OCI-M2 (cell line): ENCODE results near the gene PRR20E.
"Not testable (repeated sequence)": the region's sequence is repeated elsewhere in the genome, so short reads cannot be mapped to it uniquely, and the experiment has no call there.

Source experiments
- DNase-seq: peaks from one replicate; lab custom pipeline; 2025; ENCODE audit not compliant: unreplicated experiment; lab: John Stamatoyannopoulos, UW

Gene PRR20E

GRCh38 chr13:57166897-57167296 lies at the start of gene PRR20E:
Gene PRR20E (plus strand): TSS chr13:57167197. CDS start chr13:57167584, 387 bp downstream.
- not testable (repeated sequence) for DNase-seq

DNA sequence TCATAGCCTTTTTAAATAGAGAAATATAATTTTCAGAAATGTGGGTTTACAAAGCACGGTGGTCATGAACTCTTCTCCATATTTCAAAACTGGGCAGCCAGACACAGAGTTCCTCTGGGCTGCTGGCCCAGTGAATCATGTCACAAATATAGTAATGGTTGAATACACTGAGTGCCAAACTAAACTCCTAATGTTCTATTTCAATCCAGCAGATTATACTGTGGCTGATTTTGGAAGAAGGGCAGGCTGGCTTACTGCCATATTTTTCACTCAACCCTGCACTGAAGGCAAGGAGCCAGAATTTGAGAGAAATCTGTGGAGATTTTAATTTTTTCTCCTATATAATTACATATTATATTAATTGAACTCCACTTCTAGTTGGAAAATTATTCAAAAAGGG lies 43.3 kb upstream of the PRR20E start:
- DNase-seq: no peak

DNA sequence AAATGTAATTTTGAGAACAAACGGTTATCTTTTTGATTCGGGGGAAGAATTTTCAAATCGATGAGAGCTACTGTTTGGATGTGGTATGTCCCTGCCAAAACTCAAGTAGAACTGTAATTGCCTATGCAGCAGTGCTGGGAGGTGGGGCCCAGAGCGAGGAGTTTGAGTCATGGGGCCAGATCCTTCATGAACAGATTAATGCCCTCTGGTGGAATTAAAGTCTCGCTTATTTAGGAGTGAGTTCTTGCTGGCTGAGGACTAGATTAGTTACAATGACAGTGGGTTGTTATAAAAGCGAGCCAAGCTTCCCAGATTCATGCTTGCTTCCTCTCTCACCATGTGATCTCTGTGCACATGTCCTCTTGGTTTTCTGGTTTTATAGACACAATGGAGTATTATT lies 38.1 kb upstream of the PRR20E start:
- no peak for DNase-seq

- no peak for DNase-seq
Observed at GRCh38 chr13:57136093-57136492, 30.9 kb upstream of the PRR20E start.

DNA sequence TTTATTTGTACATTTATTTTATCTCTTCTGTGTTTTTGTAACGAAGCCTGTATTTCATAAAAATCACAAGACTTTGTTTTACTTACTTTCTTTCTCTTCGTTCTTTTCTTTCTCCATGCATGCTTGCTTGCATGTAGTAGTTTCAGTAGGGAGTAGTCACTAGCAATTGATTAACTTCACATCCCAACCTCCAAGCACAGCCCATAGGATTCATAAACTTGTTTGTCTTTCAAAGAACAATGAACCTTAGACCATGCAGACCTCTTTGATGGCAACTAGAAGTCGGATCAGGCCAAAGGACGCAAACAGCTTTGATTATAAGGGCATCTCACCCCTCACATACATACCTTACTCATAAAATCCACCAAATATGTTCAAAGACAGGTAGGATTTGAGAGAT lies 29.4 kb upstream of the PRR20E start:
- DNase-seq: no peak

GRCh38 chr13:57138988-57139387 lies 28.0 kb upstream of the PRR20E start:
- DNase-seq: no peak

- DNase-seq: not testable (repeated sequence)
Observed at GRCh38 chr13:57139781-57140180, 27.2 kb upstream of the PRR20E start.

DNA sequence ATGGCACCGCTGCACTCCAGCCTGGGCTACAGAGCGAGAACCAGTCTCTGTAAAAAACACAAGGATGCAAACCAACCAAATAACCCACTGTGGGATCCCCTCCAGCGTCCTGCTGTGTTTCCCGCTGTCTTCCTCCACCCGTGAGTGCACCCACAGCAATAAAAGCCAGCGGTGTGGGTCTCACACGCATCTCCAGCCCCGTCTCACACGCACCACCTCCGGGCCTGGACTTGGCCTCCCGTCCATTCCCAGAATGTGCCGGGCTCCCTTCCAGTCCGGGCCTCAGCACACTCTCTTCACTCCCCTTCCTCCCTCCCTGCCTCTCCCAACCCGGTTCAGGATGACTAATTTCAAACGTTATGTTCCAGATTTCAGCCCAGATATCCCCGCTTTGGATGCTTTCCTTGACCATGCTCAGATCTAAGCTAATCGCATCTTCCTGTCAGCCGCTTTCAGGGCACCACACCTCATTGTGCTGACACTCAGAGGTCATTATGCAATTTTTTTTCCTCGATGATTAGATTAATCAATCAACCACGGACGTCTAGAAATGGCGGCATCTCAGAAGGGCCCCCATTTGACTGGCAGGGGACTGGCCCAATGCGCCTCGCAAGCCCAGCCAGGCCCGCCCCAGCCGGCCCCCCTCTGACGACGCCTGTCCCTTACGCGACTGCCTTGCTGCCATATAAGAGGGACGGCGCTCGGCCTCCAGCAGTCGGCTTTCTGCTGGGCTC lies 26.6 kb upstream of the PRR20E start, which contains the start of gene PRR20A:
Gene PRR20A (plus strand): TSS at position 684 of the 734 bp plus-strand sequence. CDS start 387 bp downstream, outside the sequence.
- DNase-seq: not testable (repeated sequence)

DNA sequence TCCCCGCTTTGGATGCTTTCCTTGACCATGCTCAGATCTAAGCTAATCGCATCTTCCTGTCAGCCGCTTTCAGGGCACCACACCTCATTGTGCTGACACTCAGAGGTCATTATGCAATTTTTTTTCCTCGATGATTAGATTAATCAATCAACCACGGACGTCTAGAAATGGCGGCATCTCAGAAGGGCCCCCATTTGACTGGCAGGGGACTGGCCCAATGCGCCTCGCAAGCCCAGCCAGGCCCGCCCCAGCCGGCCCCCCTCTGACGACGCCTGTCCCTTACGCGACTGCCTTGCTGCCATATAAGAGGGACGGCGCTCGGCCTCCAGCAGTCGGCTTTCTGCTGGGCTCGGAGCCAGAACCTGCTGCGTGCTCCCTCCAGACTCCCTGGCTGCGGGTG lies 19.8 kb upstream of the PRR20E start, which contains the start of gene PRR20B:
Gene PRR20B (plus strand): TSS at position 301 of the 400 bp plus-strand sequence. CDS start 387 bp downstream, outside the sequence.
- not testable (repeated sequence) for DNase-seq

- not testable (repeated sequence) for DNase-seq
Observed at GRCh38 chr13:57148106-57148505, 18.9 kb upstream of the PRR20E start.

- not testable (repeated sequence) for DNase-seq
Observed at GRCh38 chr13:57153761-57154160, 13.2 kb upstream of the PRR20E start, which contains the start of gene PRR20C. Gene PRR20C (plus strand): TSS chr13:57154061. CDS start chr13:57154448, 387 bp downstream.

DNA sequence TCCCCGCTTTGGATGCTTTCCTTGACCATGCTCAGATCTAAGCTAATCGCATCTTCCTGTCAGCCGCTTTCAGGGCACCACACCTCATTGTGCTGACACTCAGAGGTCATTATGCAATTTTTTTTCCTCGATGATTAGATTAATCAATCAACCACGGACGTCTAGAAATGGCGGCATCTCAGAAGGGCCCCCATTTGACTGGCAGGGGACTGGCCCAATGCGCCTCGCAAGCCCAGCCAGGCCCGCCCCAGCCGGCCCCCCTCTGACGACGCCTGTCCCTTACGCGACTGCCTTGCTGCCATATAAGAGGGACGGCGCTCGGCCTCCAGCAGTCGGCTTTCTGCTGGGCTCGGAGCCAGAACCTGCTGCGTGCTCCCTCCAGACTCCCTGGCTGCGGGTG lies 6.7 kb upstream of the PRR20E start, which contains the start of gene PRR20D:
Gene PRR20D (plus strand): TSS at position 301 of the 400 bp plus-strand sequence. CDS start 387 bp downstream, outside the sequence.
- DNase-seq: not testable (repeated sequence)

DNA sequence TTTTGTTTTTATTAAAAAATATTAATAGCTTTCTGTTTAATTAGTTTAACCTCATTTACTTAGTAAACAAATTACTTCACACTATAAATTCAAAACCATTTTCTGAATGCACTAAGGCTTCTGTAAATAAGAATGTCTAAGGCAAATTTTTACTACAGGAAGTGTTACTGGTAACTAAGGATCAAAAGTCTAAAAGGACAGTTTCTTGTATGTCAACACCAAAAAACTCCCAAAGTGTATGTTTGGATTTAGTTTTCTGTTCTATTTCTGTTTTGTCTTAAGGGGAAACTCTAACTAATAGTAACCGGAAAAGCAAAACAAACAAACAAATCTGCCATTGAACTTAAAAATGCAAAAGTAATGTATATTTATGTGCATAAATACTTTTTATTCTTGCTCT lies 24.7 kb downstream of the PRR20E start:
- DNase-seq: no peak

DNA sequence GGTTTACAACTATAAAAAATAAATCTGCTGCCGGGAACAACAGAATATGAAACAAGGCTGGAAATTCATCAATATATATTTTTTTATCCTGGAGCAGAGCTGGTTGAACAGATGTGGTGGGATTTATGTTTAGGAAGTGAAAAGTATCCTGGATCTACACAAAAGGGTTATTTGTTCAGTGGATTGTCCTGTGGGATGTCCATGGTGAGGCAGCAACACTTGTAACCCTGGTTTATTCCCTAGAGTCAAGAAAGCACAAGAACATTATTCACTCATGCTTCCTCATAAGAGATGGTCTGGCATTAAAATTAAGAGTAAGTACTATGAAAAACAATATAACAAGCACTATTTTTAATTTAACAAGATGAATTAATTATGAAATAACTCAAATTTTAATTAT lies 46.0 kb downstream of the PRR20E start:
- no peak for DNase-seq
